ENCODE results near the gene PSD.

The PSD gene

GRCh38 chr10:102409604-102410428, 8.8 kb downstream of the PSD start:
- H3K27me3 Mint-ChIP-seq (ENCODE audit: low read depth), result peaks cover 32% of the 10 kb centered on the region
- H3K4me3 Mint-ChIP-seq, result peak overlapping the region; percentile 80
- H3K36me3 Mint-ChIP-seq (ENCODE audit: low read depth), result no peaks in the 10 kb centered on the region
- H3K9me3 Mint-ChIP-seq, result no peaks in the 10 kb centered on the region
- H3K4me1 Mint-ChIP-seq (ENCODE audit: low read depth), result peaks cover 27% of the 10 kb centered on the region
- no peak for DNase-seq (ENCODE audit: low spot score)
- H3K27ac Mint-ChIP-seq, result peak overlapping the region; percentile 27

GRCh38 chr10:102408728-102409603, 9.6 kb downstream of the PSD start:
- Mint-ChIP-seq H3K36me3 (ENCODE audit: low read depth) (no peaks in the 10 kb centered on the region), H3K4me3 (peak overlapping the region; percentile 80), H3K27me3 (ENCODE audit: low read depth) (peaks cover 32% of the 10 kb centered on the region), H3K4me1 (ENCODE audit: low read depth) (peaks cover 27% of the 10 kb centered on the region), H3K9me3 (no peaks in the 10 kb centered on the region), H3K27ac (peak overlapping the region; percentile 27)
- peak; percentile 85 for DNase-seq (ENCODE audit: low spot score)

- DNase-seq (ENCODE audit: low spot score), result no peak
- peaks cover 27% of the 10 kb centered on the region for H3K4me1 Mint-ChIP-seq (ENCODE audit: low read depth)
- no peaks in the 10 kb centered on the region for H3K36me3 Mint-ChIP-seq (ENCODE audit: low read depth)
- no peaks in the 10 kb centered on the region for H3K9me3 Mint-ChIP-seq
- H3K4me3 Mint-ChIP-seq, result peak overlapping the region; percentile 70
- H3K27me3 Mint-ChIP-seq (ENCODE audit: low read depth), result peaks cover 31% of the 10 kb centered on the region
- no peak overlapping the region for H3K27ac Mint-ChIP-seq
Observed at GRCh38 chr10:102408131-102408727, 10.4 kb downstream of the PSD start.

GRCh38 chr10:102407425-102408130, 11.0 kb downstream of the PSD start:
- H3K27ac Mint-ChIP-seq, result no peak overlapping the region
- DNase-seq (ENCODE audit: low spot score), result no peak
- H3K27me3 Mint-ChIP-seq (ENCODE audit: low read depth), result peaks cover 28% of the 10 kb centered on the region
- peaks cover 22% of the 10 kb centered on the region for H3K4me1 Mint-ChIP-seq (ENCODE audit: low read depth)
- H3K36me3 Mint-ChIP-seq (ENCODE audit: low read depth), result no peaks in the 10 kb centered on the region
- H3K4me3 Mint-ChIP-seq, result peak overlapping the region; percentile 70
- H3K9me3 Mint-ChIP-seq, result no peaks in the 10 kb centered on the region

GRCh38 chr10:102406815-102407214, 11.8 kb downstream of the PSD start:
- Mint-ChIP-seq H3K36me3 (ENCODE audit: low read depth) (peaks cover 4% of the 10 kb centered on the region), H3K27me3 (ENCODE audit: low read depth) (peaks cover 28% of the 10 kb centered on the region), H3K9me3 (no peaks in the 10 kb centered on the region), H3K4me1 (ENCODE audit: low read depth) (peaks cover 22% of the 10 kb centered on the region), H3K27ac (no peak overlapping the region), H3K4me3 (no peak overlapping the region)
- DNase-seq (ENCODE audit: low spot score), result no peak

GRCh38 chr10:102405632-102406031, 13.0 kb downstream of the PSD start:
- no peak overlapping the region for H3K27ac Mint-ChIP-seq
- no peak overlapping the region for H3K4me3 Mint-ChIP-seq
- DNase-seq (ENCODE audit: low spot score), result no peak
- H3K4me1 Mint-ChIP-seq (ENCODE audit: low read depth), result peaks cover 14% of the 10 kb centered on the region
- no peaks in the 10 kb centered on the region for H3K9me3 Mint-ChIP-seq
- H3K36me3 Mint-ChIP-seq (ENCODE audit: low read depth), result peaks cover 10% of the 10 kb centered on the region
- peaks cover 17% of the 10 kb centered on the region for H3K27me3 Mint-ChIP-seq (ENCODE audit: low read depth)

GRCh38 chr10:102405108-102405571, 13.4 kb downstream of the PSD start:
- no peaks in the 10 kb centered on the region for H3K9me3 Mint-ChIP-seq
- H3K4me1 Mint-ChIP-seq (ENCODE audit: low read depth), result peaks cover 13% of the 10 kb centered on the region
- H3K27ac Mint-ChIP-seq, result no peak overlapping the region
- H3K27me3 Mint-ChIP-seq (ENCODE audit: low read depth), result peaks cover 15% of the 10 kb centered on the region
- peaks cover 15% of the 10 kb centered on the region for H3K36me3 Mint-ChIP-seq (ENCODE audit: low read depth)
- no peak overlapping the region for H3K4me3 Mint-ChIP-seq
- no peak for DNase-seq (ENCODE audit: low spot score)

- no peak overlapping the region for H3K4me3 Mint-ChIP-seq
- peaks cover 9% of the 10 kb centered on the region for H3K27me3 Mint-ChIP-seq (ENCODE audit: low read depth)
- DNase-seq (ENCODE audit: low spot score), result no peak
- H3K9me3 Mint-ChIP-seq, result no peaks in the 10 kb centered on the region
- H3K4me1 Mint-ChIP-seq (ENCODE audit: low read depth), result peaks cover 7% of the 10 kb centered on the region
- peaks cover 19% of the 10 kb centered on the region for H3K36me3 Mint-ChIP-seq (ENCODE audit: low read depth)
- no peak overlapping the region for H3K27ac Mint-ChIP-seq
Observed at GRCh38 chr10:102404361-102405107, 14.1 kb downstream of the PSD start.

GRCh38 chr10:102403115-102403514, 15.5 kb downstream of the PSD start:
- Mint-ChIP-seq H3K27ac (no peak overlapping the region), H3K27me3 (ENCODE audit: low read depth) (peaks cover 3% of the 10 kb centered on the region), H3K9me3 (no peaks in the 10 kb centered on the region), H3K36me3 (ENCODE audit: low read depth) (peaks cover 26% of the 10 kb centered on the region), H3K4me3 (no peak overlapping the region), H3K4me1 (ENCODE audit: low read depth) (peaks cover 4% of the 10 kb centered on the region)
- no peak for DNase-seq (ENCODE audit: low spot score)

- H3K9me3 Mint-ChIP-seq, result no peaks in the 10 kb centered on the region
- H3K4me1 Mint-ChIP-seq (ENCODE audit: low read depth), result peaks cover 8% of the 10 kb centered on the region
- H3K27ac Mint-ChIP-seq, result no peak overlapping the region
- no peak overlapping the region for H3K4me3 Mint-ChIP-seq
- DNase-seq (ENCODE audit: low spot score), result no peak
- H3K27me3 Mint-ChIP-seq (ENCODE audit: low read depth), result no peaks in the 10 kb centered on the region
- H3K36me3 Mint-ChIP-seq (ENCODE audit: low read depth), result peaks cover 32% of the 10 kb centered on the region
Observed at GRCh38 chr10:102402512-102402896, 16.1 kb downstream of the PSD start.

- no peak overlapping the region for H3K27ac Mint-ChIP-seq
- no peak overlapping the region for H3K4me3 Mint-ChIP-seq
- peaks cover 37% of the 10 kb centered on the region for H3K36me3 Mint-ChIP-seq (ENCODE audit: low read depth)
- no peaks in the 10 kb centered on the region for H3K9me3 Mint-ChIP-seq
- H3K27me3 Mint-ChIP-seq (ENCODE audit: low read depth), result no peaks in the 10 kb centered on the region
- peaks cover 12% of the 10 kb centered on the region for H3K4me1 Mint-ChIP-seq (ENCODE audit: low read depth)
- DNase-seq (ENCODE audit: low spot score), result no peak
Observed at GRCh38 chr10:102401735-102402511, 16.7 kb downstream of the PSD start.

GRCh38 chr10:102401342-102401654, 17.3 kb downstream of the PSD start:
- Mint-ChIP-seq H3K27ac (no peak overlapping the region), H3K27me3 (ENCODE audit: low read depth) (no peaks in the 10 kb centered on the region), H3K9me3 (no peaks in the 10 kb centered on the region), H3K4me1 (ENCODE audit: low read depth) (peaks cover 17% of the 10 kb centered on the region), H3K36me3 (ENCODE audit: low read depth) (peaks cover 43% of the 10 kb centered on the region), H3K4me3 (no peak overlapping the region)
- DNase-seq (ENCODE audit: low spot score), result no peak
